H1 (cell line): ENCODE data around the gene GPX7. TPM values are rescaled to one million over a fixed set of nuclear protein-coding genes. Genes with fewer than 3 reads are reported as not detected.

Experiments
- EZH2 ChIP-seq: fragments of 200-600 bp; sonication (generic); IDR thresholded peaks from 2 replicates; pipeline ENCODE4 v1.7.1; 2012; ENCODE audit warnings: low read depth, mild to moderate bottlenecking, moderate library complexity, low read length, inconsistent platforms; ENCODE audit not compliant: severe bottlenecking
- GABPA ChIP-seq: IDR thresholded peaks from 2 replicates; pipeline ENCODE4 v1.6.1; 2011; ENCODE audit warnings: mild to moderate bottlenecking, low read length, moderate library complexity, borderline replicate concordance; ENCODE audit not compliant: insufficient read depth
- GTF2F1 ChIP-seq: IDR thresholded peaks from 2 replicates; pipeline ENCODE4 v1.6.1; 2012; ENCODE audit warnings: low read depth, low read length, improper control_type of control experiment, borderline replicate concordance
- POLR2A ChIP-seq, 2 experiments: IDR thresholded peaks; 1 replicate in 1 of 2; 2 replicates in 1 of 2; pipeline ENCODE4 v1.6.1; 2011; ENCODE audit warnings: low read depth in 2 of 2, low read length in 2 of 2, mild to moderate bottlenecking in 2 of 2; ENCODE audit errors: control extremely low read depth in 1 of 2
- RBBP5 ChIP-seq: IDR thresholded peaks from 2 replicates; pipeline ENCODE4 v1.7.1; 2012; ENCODE audit warnings: low read depth, mild to moderate bottlenecking, inconsistent platforms, low read length, moderate library complexity, borderline replicate concordance
- polyA plus RNA-seq, 7 experiments: library from polyadenylated mRNA; depleted of rRNA in 3 of 7; stranded (reverse) in 5 of 7; unstranded in 2 of 7; fragments of >200 nt in 5 of 7; fragments of 200-250 nt in 2 of 7; gene quantifications; 1 replicate in 5 of 7; 2 replicates in 1 of 7; 4 replicates in 1 of 7; pipeline versions ENCODE4 v1.2.1 to v1.2.3, GENCODE V29; 2011 to 2013; ENCODE audit warnings: missing spikeins in 2 of 7, mixed read lengths in 2 of 7
- total RNA-seq: library from RNA; stranded (reverse); fragmentation: NEBNext Ultra II Directional; extraction: Animal tissue kit (Norgen Biotek cat#: 25700); gene quantifications from 2 replicates; pipeline ENCODE4 v1.2.1, GENCODE V29; 2021

Gene GPX7
- total and polyA plus RNA-seq, 2 of the 8 experiments (the other 6 are each of a cell fraction or from before 2014, with no cell fraction given) = 13.0 to 37.5 TPM

GRCh38 chr1:52559875-52560274, 42.3 kb upstream of the GPX7 start (continued):
- TF ChIP-seq EZH2 (no peak), POLR2A (IDR thresholded peaks at IDR 0.05; ENCODE audit: control extremely low read depth in 1 of 2, low read depth in 2 of 2, low read length in 2 of 2) (no peak), GTF2F1 (no peak), RBBP5 (no peak), GABPA (no peak)
